ENCODE measurements around the gene DYRK2.

Gene DYRK2

GRCh38 chr12:67651132-67651695 is 2.7 kb downstream of the DYRK2 start:
- H3K4me1 Mint-ChIP-seq: peaks cover 62% of the 10 kb centered on the region
- H3K9me3 Mint-ChIP-seq: no peaks in the 10 kb centered on the region
- DNase-seq (ENCODE audit: low spot score in 2 of 2): no peak
- H3K4me3 Mint-ChIP-seq: peak overlapping the region; percentile 100
- peaks cover 28% of the 10 kb centered on the region for H3K36me3 Mint-ChIP-seq
- H3K27ac Mint-ChIP-seq: peak overlapping the region; percentile 93
- peak; percentile 38 for ATAC-seq

GRCh38 chr12:67655829-67656228 is 7.3 kb downstream of the DYRK2 start:
- Mint-ChIP-seq H3K4me3 (no peak overlapping the region), H3K27ac (peak overlapping the region; percentile 80), H3K4me1 (peaks cover 61% of the 10 kb centered on the region), H3K9me3 (no peaks in the 10 kb centered on the region), H3K36me3 (peaks cover 46% of the 10 kb centered on the region)
- ATAC-seq (no peak), DNase-seq (ENCODE audit: low spot score in 2 of 2) (no peak)

GRCh38 chr12:67656251-67656650 is 7.7 kb downstream of the DYRK2 start:
- DNase-seq (ENCODE audit: low spot score in 2 of 2) (no peak), ATAC-seq (no peak)
- no peaks in the 10 kb centered on the region for H3K9me3 Mint-ChIP-seq
- H3K27ac Mint-ChIP-seq: peak overlapping the region; percentile 80
- peaks cover 61% of the 10 kb centered on the region for H3K4me1 Mint-ChIP-seq
- H3K36me3 Mint-ChIP-seq: peaks cover 46% of the 10 kb centered on the region
- H3K4me3 Mint-ChIP-seq: no peak overlapping the region

DNA sequence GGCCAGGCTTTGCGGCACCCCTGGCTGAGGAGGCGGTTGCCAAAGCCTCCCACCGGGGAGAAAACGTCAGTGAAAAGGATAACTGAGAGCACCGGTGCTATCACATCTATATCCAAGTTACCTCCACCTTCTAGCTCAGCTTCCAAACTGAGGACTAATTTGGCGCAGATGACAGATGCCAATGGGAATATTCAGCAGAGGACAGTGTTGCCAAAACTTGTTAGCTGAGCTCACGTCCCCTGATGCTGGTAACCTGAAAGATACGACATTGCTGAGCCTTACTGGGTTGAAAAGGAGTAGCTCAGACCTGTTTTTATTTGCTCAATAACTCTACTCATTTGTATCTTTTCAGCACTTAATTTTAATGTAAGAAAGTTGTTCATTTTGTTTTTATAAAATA is 9.9 kb downstream of the DYRK2 start:
- Mint-ChIP-seq H3K4me1 (peaks cover 73% of the 10 kb centered on the region), H3K27ac (no peak overlapping the region), H3K9me3 (no peaks in the 10 kb centered on the region), H3K36me3 (peaks cover 50% of the 10 kb centered on the region), H3K4me3 (no peak overlapping the region)
- DNase-seq (ENCODE audit: low spot score in 2 of 2) (no peak), ATAC-seq (no peak)

DNA sequence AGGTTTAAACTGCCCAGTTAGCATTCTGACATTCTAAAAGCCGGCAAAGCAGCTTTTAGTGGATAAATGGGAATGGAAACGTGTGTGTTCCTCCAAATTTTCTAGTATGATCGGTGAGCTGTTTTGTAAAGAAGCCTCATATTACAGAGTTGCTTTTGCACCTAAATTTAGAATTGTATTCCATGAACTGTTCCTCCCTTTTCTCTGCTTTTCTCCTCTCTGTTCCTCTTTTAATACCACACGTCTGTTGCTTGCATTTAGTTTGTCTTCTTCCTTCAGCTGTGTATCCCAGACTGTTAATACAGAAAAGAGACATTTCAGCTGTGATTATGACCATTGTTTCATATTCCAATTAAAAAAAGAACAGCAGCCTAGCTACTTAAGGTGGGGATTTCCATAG is 10.7 kb downstream of the DYRK2 start:
- no peak for ATAC-seq
- Mint-ChIP-seq H3K36me3 (peaks cover 50% of the 10 kb centered on the region), H3K9me3 (no peaks in the 10 kb centered on the region), H3K4me3 (no peak overlapping the region), H3K4me1 (peaks cover 71% of the 10 kb centered on the region), H3K27ac (no peak overlapping the region)
- no peak for DNase-seq (ENCODE audit: low spot score in 2 of 2)

DNA sequence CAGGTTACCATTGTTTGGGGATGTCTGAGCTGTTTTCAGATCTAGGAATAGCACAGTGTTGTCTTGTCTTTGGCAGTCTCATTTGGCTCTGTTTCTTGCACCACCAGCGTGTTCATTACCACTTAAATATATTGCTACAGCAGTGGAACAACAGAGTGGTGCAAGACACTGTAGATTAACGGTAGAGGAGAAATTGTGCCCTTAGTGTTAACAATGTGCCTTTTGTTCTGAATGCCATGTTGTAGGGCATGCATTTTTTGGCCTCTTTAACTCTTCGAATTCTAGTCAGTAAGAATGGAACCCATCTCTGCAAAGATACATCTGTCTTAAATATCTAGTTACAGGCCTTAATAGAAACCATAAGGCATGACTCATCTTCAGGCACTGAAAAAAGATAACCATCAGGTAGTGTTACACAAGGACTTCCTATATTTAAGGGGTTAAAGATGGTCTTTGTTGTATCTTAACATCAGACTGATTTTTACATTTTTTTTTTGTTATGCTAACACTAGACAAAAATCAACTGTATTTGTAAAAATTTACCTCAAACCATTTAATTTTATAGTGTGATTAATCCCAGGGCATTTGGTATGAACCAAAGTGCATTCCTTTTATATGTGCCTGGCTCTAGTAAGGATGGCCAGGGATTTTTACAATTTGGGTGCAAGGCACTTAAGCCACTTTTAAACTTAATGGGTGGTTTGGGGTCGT is 12.9 kb downstream of the DYRK2 start:
- no peaks in the 10 kb centered on the region for H3K9me3 Mint-ChIP-seq
- ATAC-seq (no peak), DNase-seq (ENCODE audit: low spot score in 2 of 2) (no peak)
- no peak overlapping the region for H3K27ac Mint-ChIP-seq
- no peak overlapping the region for H3K4me3 Mint-ChIP-seq
- peaks cover 62% of the 10 kb centered on the region for H3K4me1 Mint-ChIP-seq
- peaks cover 50% of the 10 kb centered on the region for H3K36me3 Mint-ChIP-seq

DNA sequence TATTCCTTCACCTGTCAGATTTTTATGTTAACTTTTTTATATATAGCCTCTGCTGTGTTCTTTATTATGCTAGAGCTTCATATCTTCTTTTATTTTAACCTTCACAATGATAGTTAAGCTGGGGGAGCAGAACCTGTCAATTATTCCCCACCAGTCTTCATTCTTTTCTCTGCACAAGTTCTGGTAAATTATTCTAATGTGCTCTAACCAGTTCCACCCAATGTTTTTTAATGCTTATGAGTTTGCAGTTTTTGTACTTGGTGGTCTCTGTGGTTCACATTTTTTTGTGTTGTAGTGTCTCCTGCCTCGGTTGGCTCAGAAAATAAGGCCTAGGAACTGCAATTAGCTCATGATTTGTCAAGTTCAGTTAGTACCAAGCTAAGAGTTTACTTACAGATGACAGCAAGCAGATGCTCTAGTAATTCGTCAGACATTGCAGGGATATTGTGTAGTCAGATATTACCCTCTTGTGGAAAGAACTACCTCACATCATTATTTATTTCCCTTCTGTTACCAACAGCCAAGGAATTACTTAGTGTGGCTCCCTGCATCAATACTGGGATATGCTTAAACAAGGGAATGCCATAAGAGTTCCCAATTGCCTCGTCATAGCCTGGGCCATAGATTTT is 14.5 kb downstream of the DYRK2 start:
- peaks cover 35% of the 10 kb centered on the region for H3K36me3 Mint-ChIP-seq
- H3K4me3 Mint-ChIP-seq: no peak overlapping the region
- H3K4me1 Mint-ChIP-seq: peaks cover 71% of the 10 kb centered on the region
- no peak for ATAC-seq
- no peak for DNase-seq (ENCODE audit: low spot score in 2 of 2)
- H3K9me3 Mint-ChIP-seq: no peaks in the 10 kb centered on the region
- H3K27ac Mint-ChIP-seq: no peak overlapping the region

- H3K4me3 Mint-ChIP-seq: no peak overlapping the region
- H3K27ac Mint-ChIP-seq: peak overlapping the region; percentile 15
- peaks cover 25% of the 10 kb centered on the region for H3K36me3 Mint-ChIP-seq
- DNase-seq (ENCODE audit: low spot score in 2 of 2) (no peak), ATAC-seq (no peak)
- no peaks in the 10 kb centered on the region for H3K9me3 Mint-ChIP-seq
- H3K4me1 Mint-ChIP-seq: peaks cover 70% of the 10 kb centered on the region
Measured at GRCh38 chr12:67664171-67664570, 15.6 kb downstream of the DYRK2 start.

DNA sequence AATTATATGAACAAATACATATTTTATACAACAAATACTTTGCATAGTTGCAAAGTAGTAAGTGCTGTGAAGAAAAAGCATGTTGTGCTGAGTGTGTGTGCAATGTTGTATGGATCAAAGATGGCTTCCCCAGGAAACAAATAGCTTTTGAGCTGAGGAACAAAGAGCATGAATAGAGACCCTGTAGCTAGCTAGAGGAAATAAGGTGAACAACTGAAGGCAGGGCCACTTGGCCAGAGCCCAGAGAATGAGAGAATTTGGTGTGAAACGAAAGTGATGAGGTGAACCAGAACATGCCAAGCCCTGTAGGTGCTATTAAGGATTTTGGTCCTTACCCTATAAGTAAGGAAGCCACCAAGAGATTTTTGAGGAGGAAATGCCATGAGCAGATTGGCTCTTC is 17.1 kb downstream of the DYRK2 start:
- H3K4me3 Mint-ChIP-seq: no peak overlapping the region
- peaks cover 75% of the 10 kb centered on the region for H3K4me1 Mint-ChIP-seq
- DNase-seq (ENCODE audit: low spot score in 2 of 2) (no peak), ATAC-seq (no peak)
- peaks cover 13% of the 10 kb centered on the region for H3K36me3 Mint-ChIP-seq
- no peak overlapping the region for H3K27ac Mint-ChIP-seq
- no peaks in the 10 kb centered on the region for H3K9me3 Mint-ChIP-seq

GRCh38 chr12:67666605-67667004 is 18.1 kb downstream of the DYRK2 start:
- no peak overlapping the region for H3K4me3 Mint-ChIP-seq
- H3K27ac Mint-ChIP-seq: peak overlapping the region; percentile 15
- no peak for DNase-seq (ENCODE audit: low spot score in 2 of 2)
- H3K9me3 Mint-ChIP-seq: no peaks in the 10 kb centered on the region
- no peak for ATAC-seq
- peaks cover 5% of the 10 kb centered on the region for H3K36me3 Mint-ChIP-seq
- H3K4me1 Mint-ChIP-seq: peaks cover 66% of the 10 kb centered on the region

- H3K4me3 Mint-ChIP-seq: no peak overlapping the region
- peak overlapping the region; percentile 43 for H3K27ac Mint-ChIP-seq
- no peak for ATAC-seq
- H3K36me3 Mint-ChIP-seq: peaks cover 5% of the 10 kb centered on the region
- DNase-seq (ENCODE audit: low spot score in 2 of 2): no peak
- H3K9me3 Mint-ChIP-seq: no peaks in the 10 kb centered on the region
- peaks cover 62% of the 10 kb centered on the region for H3K4me1 Mint-ChIP-seq
Measured at GRCh38 chr12:67667276-67668073, 18.9 kb downstream of the DYRK2 start.

GRCh38 chr12:67669217-67669933 is 20.8 kb downstream of the DYRK2 start:
- peaks cover 46% of the 10 kb centered on the region for H3K4me1 Mint-ChIP-seq
- DNase-seq (ENCODE audit: low spot score in 2 of 2) (no peak), ATAC-seq (peak; percentile 84)
- H3K9me3 Mint-ChIP-seq: peaks cover 7% of the 10 kb centered on the region
- no peaks in the 10 kb centered on the region for H3K36me3 Mint-ChIP-seq
- no peak overlapping the region for H3K4me3 Mint-ChIP-seq
- peak overlapping the region; percentile 15 for H3K27ac Mint-ChIP-seq

DNA sequence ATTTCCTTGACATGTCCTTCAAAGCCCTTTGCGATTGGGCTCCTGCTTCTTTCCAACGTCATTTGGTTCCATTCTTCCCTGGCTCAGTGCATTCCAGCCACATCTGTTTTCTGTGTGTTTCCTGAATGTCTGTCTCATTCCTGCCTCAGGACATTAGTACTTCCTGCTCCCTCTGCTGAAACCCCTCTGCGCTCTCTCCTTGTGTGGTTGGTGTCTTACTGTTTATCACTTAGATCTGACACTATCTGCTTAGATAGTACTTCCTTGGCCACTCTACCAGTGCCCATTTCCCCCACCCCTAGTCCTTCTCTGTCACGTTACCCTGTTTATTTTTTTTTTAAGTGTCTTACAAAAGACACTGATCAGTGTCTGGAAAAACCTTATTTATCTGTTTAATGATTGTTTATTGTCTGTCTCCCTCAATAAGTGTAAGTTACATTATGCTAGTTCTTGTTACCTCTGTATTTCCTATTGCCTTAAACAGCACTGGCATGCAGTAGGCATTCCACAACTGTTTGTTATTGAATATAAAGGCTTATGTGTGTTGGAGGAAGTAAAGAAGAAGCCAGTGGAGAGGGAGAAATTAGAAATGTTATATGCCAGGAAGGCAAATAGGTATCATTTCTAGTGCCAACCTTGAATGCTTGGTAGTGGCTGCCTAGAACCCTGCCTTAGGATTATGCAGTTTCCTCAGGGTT is 21.5 kb downstream of the DYRK2 start:
- DNase-seq (ENCODE audit: low spot score in 2 of 2) (no peak), ATAC-seq (peak; percentile 47)
- peak overlapping the region; percentile 1 for H3K4me3 Mint-ChIP-seq
- peaks cover 43% of the 10 kb centered on the region for H3K4me1 Mint-ChIP-seq
- peaks cover 7% of the 10 kb centered on the region for H3K9me3 Mint-ChIP-seq
- no peaks in the 10 kb centered on the region for H3K36me3 Mint-ChIP-seq
- H3K27ac Mint-ChIP-seq: peak overlapping the region; percentile 15

DNA sequence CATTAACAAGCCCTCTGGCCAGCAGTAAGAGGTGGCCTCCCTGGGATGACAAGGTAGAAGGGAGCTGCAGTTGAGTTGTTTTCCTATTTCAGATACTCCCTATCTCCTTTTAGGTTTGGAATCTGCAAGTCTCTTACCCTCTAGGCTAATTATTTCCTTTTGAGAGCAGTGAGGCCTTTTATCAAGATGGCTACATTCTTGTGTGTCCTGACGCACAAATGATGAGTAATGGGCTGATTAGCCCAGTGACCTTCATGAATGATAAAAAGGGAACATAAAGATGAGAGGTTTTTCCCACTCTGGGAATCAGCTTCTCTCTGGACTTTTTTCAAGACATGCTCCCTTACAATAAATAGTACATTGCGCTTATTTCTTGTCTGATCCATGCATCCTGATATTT is 22.9 kb downstream of the DYRK2 start:
- H3K4me3 Mint-ChIP-seq: no peak overlapping the region
- no peak overlapping the region for H3K27ac Mint-ChIP-seq
- no peak for ATAC-seq
- no peaks in the 10 kb centered on the region for H3K36me3 Mint-ChIP-seq
- H3K4me1 Mint-ChIP-seq: peaks cover 34% of the 10 kb centered on the region
- no peak for DNase-seq (ENCODE audit: low spot score in 2 of 2)
- peaks cover 7% of the 10 kb centered on the region for H3K9me3 Mint-ChIP-seq

All from stimulated activated effector memory CD8-positive, alpha-beta T cell treated with anti-CD3 and anti-CD28 coated beads, Interleukin-12 subunit alpha, Interleukin-12 subunit beta, amount 100 ng/mL, for 72 hours (primary cell).